ENCODE measurements around the gene BMX.

Gene BMX

GRCh38 chrX:15512401-15512965, 11.9 kb downstream of the BMX start:
- no peak overlapping the region for H3K4me3 ChIP-seq
- H3K9ac ChIP-seq (ENCODE audit: insufficient read length) = no peak overlapping the region
- no peaks in the 10 kb centered on the region for H3K36me3 ChIP-seq (ENCODE audit: insufficient read depth, low read length)
- H3K9me3 ChIP-seq (ENCODE audit: low read depth, low read length) = no peaks in the 10 kb centered on the region
- no peak for TF ChIP-seq EZH2 (IDR thresholded peaks at IDR 0.05)
- TF ChIP-seq POLR2AphosphoS5 (IDR thresholded peaks at IDR 0.05; ENCODE audit: borderline replicate concordance, low read depth, low read length) = no peak
- no peak for TF ChIP-seq FOXP2 (optimal IDR thresholded peaks at IDR 0.05; ENCODE audit: control extremely low read depth, extremely low read length, insufficient read depth)
- no peak overlapping the region for H3K27ac ChIP-seq
- no peak for DNase-seq (ENCODE audit: low read depth, low spot score)

- no peak for TF ChIP-seq POLR2AphosphoS5 (IDR thresholded peaks at IDR 0.05; ENCODE audit: borderline replicate concordance, low read depth, low read length)
- no peak for TF ChIP-seq EZH2 (IDR thresholded peaks at IDR 0.05)
- no peak for TF ChIP-seq FOXP2 (optimal IDR thresholded peaks at IDR 0.05; ENCODE audit: control extremely low read depth, extremely low read length, insufficient read depth)
- Histone ChIP-seq H3K4me3 (no peak overlapping the region), H3K9me3 (ENCODE audit: low read depth, low read length) (no peaks in the 10 kb centered on the region), H3K36me3 (ENCODE audit: insufficient read depth, low read length) (no peaks in the 10 kb centered on the region), H3K9ac (ENCODE audit: insufficient read length) (no peak overlapping the region), H3K27ac (no peak overlapping the region)
- DNase-seq (ENCODE audit: low read depth, low spot score) = no peak
Observed at GRCh38 chrX:15514279-15514678, 13.7 kb downstream of the BMX start.

- no peak for DNase-seq (ENCODE audit: low read depth, low spot score)
- Histone ChIP-seq H3K4me3 (no peak overlapping the region), H3K9me3 (ENCODE audit: low read depth, low read length) (no peaks in the 10 kb centered on the region), H3K36me3 (ENCODE audit: insufficient read depth, low read length) (no peaks in the 10 kb centered on the region), H3K9ac (ENCODE audit: insufficient read length) (no peak overlapping the region), H3K27ac (no peak overlapping the region)
- TF ChIP-seq EZH2 (IDR thresholded peaks at IDR 0.05) = no peak
- TF ChIP-seq FOXP2 (optimal IDR thresholded peaks at IDR 0.05; ENCODE audit: control extremely low read depth, extremely low read length, insufficient read depth) = no peak
Observed at GRCh38 chrX:15515931-15516330, 15.3 kb downstream of the BMX start.

- H3K4me3 ChIP-seq = no peak overlapping the region
- no peak for DNase-seq (ENCODE audit: low read depth, low spot score)
- no peak overlapping the region for H3K27ac ChIP-seq
- H3K9me3 ChIP-seq (ENCODE audit: low read depth, low read length) = no peaks in the 10 kb centered on the region
- TF ChIP-seq POLR2AphosphoS5 (IDR thresholded peaks at IDR 0.05; ENCODE audit: borderline replicate concordance, low read depth, low read length) (no peak), FOXP2 (optimal IDR thresholded peaks at IDR 0.05; ENCODE audit: control extremely low read depth, extremely low read length, insufficient read depth) (no peak), EZH2 (IDR thresholded peaks at IDR 0.05) (no peak)
- H3K9ac ChIP-seq (ENCODE audit: insufficient read length) = no peak overlapping the region
- H3K36me3 ChIP-seq (ENCODE audit: insufficient read depth, low read length) = no peaks in the 10 kb centered on the region
Observed at GRCh38 chrX:15522464-15522863, 21.9 kb downstream of the BMX start.

GRCh38 chrX:15523088-15523487, 22.5 kb downstream of the BMX start:
- no peak for DNase-seq (ENCODE audit: low read depth, low spot score)
- no peak overlapping the region for H3K27ac ChIP-seq
- H3K9ac ChIP-seq (ENCODE audit: insufficient read length) = no peak overlapping the region
- H3K4me3 ChIP-seq = no peak overlapping the region
- H3K9me3 ChIP-seq (ENCODE audit: low read depth, low read length) = no peaks in the 10 kb centered on the region
- no peaks in the 10 kb centered on the region for H3K36me3 ChIP-seq (ENCODE audit: insufficient read depth, low read length)
- TF ChIP-seq EZH2 (IDR thresholded peaks at IDR 0.05) (no peak), FOXP2 (optimal IDR thresholded peaks at IDR 0.05; ENCODE audit: control extremely low read depth, extremely low read length, insufficient read depth) (no peak), POLR2AphosphoS5 (IDR thresholded peaks at IDR 0.05; ENCODE audit: borderline replicate concordance, low read depth, low read length) (no peak)

- DNase-seq (ENCODE audit: low read depth, low spot score) = no peak
- Histone ChIP-seq H3K9ac (ENCODE audit: insufficient read length) (no peak overlapping the region), H3K9me3 (ENCODE audit: low read depth, low read length) (no peaks in the 10 kb centered on the region), H3K4me3 (no peak overlapping the region), H3K27ac (no peak overlapping the region), H3K36me3 (ENCODE audit: insufficient read depth, low read length) (no peaks in the 10 kb centered on the region)
- no peak for TF ChIP-seq FOXP2 (optimal IDR thresholded peaks at IDR 0.05; ENCODE audit: control extremely low read depth, extremely low read length, insufficient read depth)
- no peak for TF ChIP-seq EZH2 (IDR thresholded peaks at IDR 0.05)
- no peak for TF ChIP-seq POLR2AphosphoS5 (IDR thresholded peaks at IDR 0.05; ENCODE audit: borderline replicate concordance, low read depth, low read length)
Observed at GRCh38 chrX:15524417-15524816, 23.8 kb downstream of the BMX start.

GRCh38 chrX:15525664-15526416, 25.2 kb downstream of the BMX start:
- Histone ChIP-seq H3K36me3 (ENCODE audit: insufficient read depth, low read length) (no peaks in the 10 kb centered on the region), H3K9ac (ENCODE audit: insufficient read length) (no peak overlapping the region), H3K9me3 (ENCODE audit: low read depth, low read length) (no peaks in the 10 kb centered on the region), H3K4me3 (no peak overlapping the region), H3K27ac (no peak overlapping the region)
- TF ChIP-seq POLR2AphosphoS5 (IDR thresholded peaks at IDR 0.05; ENCODE audit: borderline replicate concordance, low read depth, low read length) (no peak), EZH2 (IDR thresholded peaks at IDR 0.05) (no peak), FOXP2 (optimal IDR thresholded peaks at IDR 0.05; ENCODE audit: control extremely low read depth, extremely low read length, insufficient read depth) (no peak)
- DNase-seq (ENCODE audit: low read depth, low spot score) = no peak

- no peak for DNase-seq (ENCODE audit: low read depth, low spot score)
- Histone ChIP-seq H3K9me3 (ENCODE audit: low read depth, low read length) (no peaks in the 10 kb centered on the region), H3K9ac (ENCODE audit: insufficient read length) (no peak overlapping the region), H3K36me3 (ENCODE audit: insufficient read depth, low read length) (no peaks in the 10 kb centered on the region), H3K4me3 (no peak overlapping the region), H3K27ac (no peak overlapping the region)
- TF ChIP-seq FOXP2 (optimal IDR thresholded peaks at IDR 0.05; ENCODE audit: control extremely low read depth, extremely low read length, insufficient read depth) (no peak), POLR2AphosphoS5 (IDR thresholded peaks at IDR 0.05; ENCODE audit: borderline replicate concordance, low read depth, low read length) (no peak), EZH2 (IDR thresholded peaks at IDR 0.05) (no peak)
Observed at GRCh38 chrX:15529165-15529564, 28.6 kb downstream of the BMX start.
